GM20431 (cell line): Measurements from ENCODE around the gene KRTAP24-1.

Source experiments
- in situ Hi-C: fragments of 300-500 bp; cut with MseI, MboI; formaldehyde crosslinking; loops from one replicate; pipeline ENCODE4 v1.15.0; 2020; ENCODE audit warnings: low sequenced_read_pairs; ENCODE audit not compliant: unreplicated experiment

The KRTAP24-1 gene, protein sequence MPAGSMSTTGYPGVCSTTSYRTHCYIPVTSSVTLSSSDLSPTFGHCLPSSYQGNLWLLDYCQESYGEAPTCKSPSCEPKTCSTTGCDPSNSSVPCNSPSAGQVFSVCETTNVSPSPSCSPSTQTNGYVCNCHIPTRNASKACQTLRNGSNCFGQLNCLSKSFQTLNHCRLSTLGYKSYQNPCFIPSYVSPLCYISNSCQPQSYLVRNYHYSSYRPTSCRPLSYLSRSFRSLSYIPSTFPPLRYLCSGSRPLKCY

DNA sequence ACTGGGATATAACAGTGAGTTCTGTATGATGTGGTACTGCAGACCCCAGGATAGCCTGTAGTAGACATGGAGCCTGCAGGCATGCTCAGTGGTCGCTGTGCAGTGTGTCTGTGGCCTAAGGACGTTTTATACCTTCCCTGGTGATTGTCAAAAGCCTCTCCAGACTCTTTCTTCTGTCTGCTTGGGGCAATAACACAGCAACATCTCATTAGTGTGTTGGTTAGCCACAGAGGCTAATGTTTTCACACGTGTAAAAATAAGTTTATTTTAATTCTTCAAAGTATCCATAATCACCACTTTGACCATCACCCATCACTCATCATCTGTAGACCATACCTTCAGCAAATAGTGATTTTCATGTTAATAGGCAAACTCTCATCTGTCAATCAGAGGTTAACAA lies at the start of gene KRTAP24-1:
Gene KRTAP24-1, minus strand, starts transcription at position 101 of the 400 bp plus-strand sequence. Its CDS starts 18 bp downstream, at position 83.
- in situ Hi-C loops, result no loop called here

DNA sequence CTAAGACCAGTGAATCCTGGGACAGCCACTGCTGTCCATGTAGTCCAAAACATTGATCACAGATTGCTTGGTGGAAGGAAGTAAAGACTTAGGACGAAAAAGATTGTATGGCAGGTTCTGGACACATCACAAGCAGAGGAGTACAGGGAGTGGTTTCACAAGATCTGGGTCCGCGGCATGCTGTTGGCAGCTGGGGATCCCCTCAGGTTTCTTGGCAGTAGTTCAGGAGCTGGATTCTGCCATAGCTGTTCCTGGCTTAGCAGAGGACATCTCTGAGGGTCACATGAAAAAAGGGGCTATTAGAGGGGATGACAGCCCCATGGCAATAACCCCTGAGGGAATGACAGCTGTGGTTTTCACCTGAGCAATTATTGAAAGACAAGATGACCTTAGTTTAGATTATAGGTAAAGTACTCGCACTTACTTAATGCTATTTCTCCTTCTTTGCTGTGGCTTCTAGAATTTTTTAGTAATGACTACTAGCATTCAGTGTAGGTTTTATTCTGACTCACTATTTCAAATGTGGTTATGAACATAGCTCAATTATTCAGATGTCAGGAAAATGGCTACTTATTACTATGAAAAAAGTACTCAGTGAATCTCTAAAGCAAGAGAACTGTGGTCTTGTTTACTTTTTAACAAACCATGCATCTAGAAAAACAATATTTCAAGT lies 46.6 kb upstream of the KRTAP24-1 start:
- in situ Hi-C loops, result loop anchor here (25.0 kb wide), 1 partner anchor 758 kb away; no protein-coding TSS in a partner anchor

DNA sequence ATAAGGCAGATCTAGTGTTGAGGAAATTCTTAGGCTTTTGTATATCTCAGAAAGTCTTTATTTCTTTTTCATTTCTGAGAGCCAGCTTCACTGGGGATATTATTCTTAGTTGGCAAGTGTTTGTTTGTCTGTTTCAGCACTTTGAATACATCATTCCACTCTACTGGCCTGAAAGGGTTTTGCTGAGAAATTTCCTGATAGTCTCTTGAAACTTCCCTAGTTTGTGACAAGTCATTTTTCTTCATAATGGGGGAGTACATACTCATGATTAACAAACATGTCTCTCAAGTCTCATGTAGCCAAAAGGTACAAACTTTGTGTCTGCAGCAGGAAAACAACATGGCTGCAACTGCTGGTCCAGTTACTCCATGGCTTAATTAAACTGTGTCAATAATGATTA lies 43.6 kb upstream of the KRTAP24-1 start:
- in situ Hi-C loops, result loop anchor here (25.0 kb wide), 1 partner anchor 761 kb away; no protein-coding TSS in a partner anchor

DNA sequence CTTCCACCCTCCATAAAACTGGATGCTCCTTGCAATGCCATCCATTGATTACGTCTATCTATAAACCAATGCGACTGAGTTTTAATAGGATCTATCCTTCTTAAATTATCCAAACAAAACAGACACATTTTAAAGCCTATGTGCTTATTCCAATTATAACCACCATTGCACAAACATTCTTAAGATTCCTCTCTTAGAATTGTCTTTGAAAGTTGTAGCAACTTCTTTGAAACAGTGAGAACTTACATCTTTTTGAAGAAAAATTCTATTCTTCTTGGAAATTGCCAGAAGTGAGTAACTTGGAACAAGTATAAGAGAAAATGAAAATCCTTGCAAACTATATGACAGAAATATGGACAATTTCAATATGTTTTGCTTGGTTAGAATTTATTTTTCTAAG lies 37.5 kb upstream of the KRTAP24-1 start, which contains the start of gene KRTAP26-1:
Gene KRTAP26-1, minus strand, starts transcription at position 101 of the 400 bp plus-strand sequence. CDS start 280 bp downstream, outside the sequence.
- in situ Hi-C loops, result no loop called here

DNA sequence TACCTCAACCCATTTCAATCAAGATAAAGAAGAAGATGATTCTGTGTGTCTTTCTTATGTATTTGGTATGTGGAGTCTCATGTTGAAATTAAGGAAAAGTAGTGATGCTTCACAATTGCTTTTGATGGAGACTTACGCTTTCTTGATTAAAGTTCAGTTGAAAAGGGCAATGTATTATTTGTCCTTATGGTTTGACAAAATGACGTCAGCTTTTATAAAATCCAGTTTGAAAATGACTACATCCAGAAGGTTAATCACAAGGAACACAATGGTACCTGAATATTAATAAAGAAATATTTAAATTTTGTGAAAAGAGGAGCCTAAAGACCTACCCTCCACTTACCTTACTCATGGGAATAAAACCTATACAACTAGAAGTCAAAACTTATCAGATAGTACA lies 33.0 kb upstream of the KRTAP24-1 start:
- in situ Hi-C loops, result no loop called here

DNA sequence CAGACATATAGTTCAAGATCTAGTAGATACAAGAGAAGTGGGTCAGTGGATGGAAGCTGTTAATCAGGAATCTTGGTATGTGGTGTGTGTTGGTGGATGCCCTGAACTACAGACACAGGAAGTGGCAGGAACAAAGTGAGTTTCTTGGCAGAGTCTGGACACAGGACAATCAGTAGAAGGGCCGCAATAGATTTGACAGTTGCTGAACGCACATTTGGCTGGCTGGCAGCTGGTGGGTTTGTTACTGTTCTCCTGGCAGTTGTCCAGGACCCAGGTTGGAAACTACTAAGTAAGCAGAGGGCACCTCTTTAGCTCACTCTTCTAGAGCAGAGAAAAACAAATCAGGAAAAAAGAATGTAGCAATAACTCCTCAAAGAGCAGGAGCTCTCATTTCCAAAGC lies 24.1 kb upstream of the KRTAP24-1 start:
- in situ Hi-C loops, result no loop called here

DNA sequence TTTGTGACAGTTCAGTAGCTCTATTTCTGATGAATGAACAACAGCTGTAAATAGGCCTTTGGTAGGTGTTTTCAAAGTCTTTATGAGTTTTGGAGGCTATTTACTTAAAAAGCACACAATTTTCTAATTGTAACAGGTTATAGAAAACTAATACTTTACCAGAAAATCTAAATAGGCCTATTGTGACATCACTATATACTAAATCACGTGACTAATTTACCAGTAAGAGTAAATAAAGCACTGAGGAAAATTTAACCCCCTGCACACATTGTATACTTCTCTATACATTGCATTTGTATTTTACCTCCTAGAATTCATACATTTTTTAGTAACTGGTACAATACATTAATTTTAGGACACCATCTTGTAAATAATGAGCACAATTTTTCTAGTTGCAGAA lies 22.4 kb upstream of the KRTAP24-1 start:
- in situ Hi-C loops, result no loop called here

DNA sequence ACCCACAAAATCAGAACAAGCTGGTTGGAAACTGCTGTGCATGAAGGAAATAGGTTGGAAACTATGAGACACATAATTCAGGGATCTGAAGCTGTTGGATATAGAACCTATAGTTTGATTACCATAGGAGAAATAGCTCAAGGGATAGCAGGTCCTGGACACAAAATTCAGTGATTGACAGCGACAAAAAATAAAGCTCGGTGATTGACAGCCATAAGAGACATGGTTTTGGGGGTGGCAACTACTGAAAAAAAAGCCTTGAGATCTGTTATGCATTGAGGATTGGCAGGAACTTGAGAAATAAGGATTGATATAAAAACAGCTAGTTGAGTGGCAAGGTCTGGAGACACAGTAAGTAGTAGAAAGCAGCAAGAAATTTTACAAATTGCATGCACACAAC lies 6.5 kb upstream of the KRTAP24-1 start, which contains the start of gene KRTAP25-1:
Gene KRTAP25-1, minus strand, starts transcription at position 300 of the 400 bp plus-strand sequence. Its CDS starts 24 bp downstream, at position 276.
- in situ Hi-C loops, result no loop called here

DNA sequence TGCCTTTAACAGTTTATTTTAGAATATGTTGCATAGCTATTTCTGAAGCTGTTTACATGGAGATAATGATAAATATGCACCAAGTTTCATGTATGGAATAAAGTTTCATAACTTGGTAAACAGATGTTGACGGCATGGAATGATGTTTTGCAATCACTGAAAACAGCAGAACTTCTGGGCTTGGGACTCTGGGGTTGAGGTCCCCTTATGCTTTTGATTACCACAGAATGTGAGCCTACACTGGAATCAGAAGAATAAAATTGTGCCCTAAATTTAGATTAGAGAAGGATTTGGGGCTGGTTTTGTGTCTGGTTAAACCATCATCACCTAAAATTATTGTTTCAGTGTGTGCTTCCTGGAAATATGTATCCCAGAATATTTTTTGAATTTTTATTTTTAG lies 11.1 kb downstream of the KRTAP24-1 start:
- in situ Hi-C loops, result no loop called here

DNA sequence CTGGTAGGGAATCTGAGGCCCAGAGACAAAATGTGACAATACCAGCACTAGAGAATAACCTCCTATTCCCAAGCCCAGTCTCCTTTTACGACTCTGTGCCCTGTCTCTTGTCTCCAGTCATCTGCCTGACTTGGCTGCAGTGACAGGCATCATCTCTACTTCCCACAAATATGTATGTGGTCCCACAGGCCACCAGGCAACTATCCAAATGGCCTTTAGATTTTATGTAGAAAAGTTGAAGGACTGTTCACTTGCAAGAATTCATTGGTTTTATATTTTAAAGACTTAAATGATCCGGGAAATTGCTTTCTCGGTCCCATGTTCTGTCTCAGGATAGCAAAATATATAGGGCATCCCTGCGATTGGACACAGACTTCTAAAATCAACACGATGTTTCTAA lies 11.6 kb downstream of the KRTAP24-1 start:
- in situ Hi-C loops, result no loop called here

DNA sequence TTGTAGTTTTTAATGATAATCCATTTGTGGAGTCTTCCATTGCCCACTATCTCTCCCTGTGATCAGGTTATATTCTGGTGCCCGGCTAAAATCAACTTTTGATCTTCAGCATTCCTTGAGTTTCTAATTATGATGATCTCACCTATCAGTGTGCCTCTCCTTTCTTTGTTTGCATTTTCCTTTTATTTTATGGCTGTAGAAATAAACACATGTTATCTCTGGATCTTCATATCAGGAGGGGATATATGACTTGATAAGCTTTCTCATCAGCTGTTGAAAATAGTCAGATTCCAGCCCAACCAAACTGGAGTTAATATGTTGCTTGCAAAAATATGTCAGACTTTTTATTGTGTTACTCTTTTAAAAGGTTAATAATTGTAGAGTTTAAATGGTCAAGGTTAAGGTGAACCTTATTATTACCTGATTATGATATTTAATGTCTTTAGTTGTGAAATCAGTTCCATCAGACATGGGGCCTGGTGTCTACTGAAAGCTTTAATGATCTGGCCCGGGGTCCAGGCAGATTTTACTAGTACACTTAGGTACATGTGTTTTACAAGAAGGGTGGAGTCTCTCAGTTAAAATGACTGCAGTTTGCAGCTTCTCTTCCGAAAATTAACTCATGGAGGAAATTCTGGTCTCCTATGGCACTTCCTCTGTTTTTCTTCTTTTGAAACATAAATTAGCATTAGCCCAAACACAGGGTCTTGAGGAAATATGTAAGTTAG lies 12.8 kb downstream of the KRTAP24-1 start:
- in situ Hi-C loops, result no loop called here

DNA sequence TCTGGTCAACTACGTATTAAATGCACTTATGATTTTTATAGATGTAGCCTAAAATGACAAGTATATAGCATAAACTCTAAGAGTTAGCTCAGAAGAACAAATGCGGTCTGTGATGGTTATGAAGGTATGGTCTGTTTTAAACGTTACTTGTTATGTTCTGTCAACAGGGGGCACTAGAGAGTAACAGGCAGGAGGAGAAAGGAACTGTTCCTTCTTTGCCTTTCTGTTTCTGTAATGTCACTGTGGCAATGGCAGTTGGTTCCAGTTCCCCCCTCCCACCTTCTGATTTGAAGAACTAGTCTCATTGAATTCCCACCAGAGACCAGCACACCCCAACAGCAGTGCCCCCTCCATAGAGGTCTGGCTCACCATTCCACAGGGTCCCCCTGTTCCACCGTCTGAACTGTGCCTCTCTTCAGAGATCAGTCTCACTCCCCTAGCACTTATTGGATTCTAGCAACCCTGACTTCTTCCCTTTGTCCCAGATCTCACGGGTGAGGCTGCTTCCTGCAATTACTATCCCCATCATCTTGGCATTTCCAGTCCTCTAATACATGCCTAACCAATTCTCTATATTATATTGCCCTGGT lies 14.0 kb downstream of the KRTAP24-1 start:
- in situ Hi-C loops, result no loop called here

DNA sequence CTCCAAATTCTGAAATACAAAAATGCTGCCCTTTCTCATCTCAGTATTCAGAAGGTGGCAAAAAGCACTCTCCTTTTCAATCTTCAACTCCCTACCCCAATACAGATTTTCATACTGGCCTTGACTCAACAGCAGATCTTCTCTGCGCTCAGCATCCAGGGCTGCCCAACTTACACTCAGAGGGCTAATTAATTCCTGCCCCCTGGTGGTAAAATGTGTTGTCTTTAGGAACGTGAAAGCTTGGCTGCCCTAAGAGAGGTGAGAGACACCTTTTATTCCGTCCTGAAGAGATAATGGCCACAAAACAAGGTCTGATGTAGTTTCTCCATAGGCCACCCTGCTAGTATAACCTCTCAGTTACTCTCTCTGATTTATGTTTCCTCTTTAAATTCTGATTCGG lies 25.0 kb downstream of the KRTAP24-1 start:
- in situ Hi-C loops, result no loop called here

DNA sequence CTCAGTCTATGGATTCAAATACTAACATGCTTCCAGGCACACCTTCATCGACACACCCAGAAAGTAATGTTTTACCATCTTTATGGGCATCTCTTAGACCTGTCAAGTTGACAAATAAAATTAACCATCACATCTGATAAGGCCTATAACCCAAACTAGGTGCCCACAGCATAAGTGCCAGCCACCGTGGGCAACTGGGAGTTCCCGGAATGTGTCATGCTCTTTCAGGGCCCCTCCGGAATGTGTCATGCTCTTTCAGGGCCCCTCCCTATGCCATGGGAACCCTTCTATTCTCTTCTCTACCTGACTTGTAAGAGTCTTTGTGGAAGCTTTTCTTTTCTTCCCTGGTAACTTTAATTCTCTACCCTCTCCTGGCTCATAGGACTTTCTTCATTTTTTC lies 26.6 kb downstream of the KRTAP24-1 start:
- in situ Hi-C loops, result no loop called here

DNA sequence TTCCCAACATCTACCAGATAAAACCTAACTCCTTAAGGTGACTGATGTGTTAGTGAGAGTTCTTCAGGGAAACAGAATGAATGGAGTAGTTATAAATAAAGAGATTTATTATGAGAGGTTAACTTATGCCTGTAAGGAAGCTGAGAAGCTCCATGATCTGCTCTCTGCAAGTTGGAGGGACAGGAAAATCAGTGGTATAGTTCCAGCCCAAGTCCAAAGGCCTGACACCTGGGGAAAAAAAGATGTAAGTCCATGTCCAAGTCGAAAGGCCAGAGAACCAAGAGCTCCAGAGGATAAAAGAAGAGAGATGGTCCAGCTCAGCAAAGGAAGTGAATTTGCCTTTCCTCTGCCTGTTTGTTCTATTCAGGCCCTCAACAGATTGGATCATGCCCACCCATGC lies 27.1 kb downstream of the KRTAP24-1 start:
- in situ Hi-C loops, result no loop called here

DNA sequence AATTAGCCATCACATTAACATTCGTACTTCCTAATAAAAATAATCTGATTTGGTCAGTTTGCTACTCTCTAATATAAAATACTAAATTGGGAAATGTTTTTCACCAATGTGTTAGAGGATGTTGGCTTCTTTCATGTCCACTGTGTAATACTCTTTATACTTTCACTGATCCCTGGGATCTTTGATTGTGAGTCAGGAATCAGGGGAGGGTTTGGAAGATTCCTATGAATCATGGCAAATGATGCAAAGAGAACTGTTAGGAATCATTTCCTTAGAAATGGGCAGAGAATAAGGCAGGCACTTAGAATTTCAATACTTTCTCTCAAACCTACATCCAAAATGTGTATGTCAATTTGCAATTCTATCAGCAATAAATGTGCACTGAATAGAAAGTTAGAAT lies 31.0 kb downstream of the KRTAP24-1 start:
- in situ Hi-C loops, result no loop called here

DNA sequence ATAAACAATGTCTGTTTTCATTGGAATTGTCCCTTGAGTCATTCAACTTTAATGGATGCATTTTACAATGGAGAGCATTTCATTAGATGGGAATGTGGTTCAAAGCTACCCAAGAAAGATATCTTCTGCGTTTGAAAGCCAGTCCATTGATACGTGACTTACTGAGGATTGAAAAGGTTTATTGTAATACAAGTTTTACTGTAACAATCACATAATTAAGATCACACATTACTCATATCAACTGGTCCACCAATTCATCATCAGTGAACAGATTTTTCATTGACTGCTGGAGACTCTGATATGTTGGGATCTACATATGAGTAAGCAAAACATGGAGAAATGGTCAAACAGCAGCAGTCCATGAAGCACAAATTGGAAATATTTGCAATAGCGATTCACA lies 32.8 kb downstream of the KRTAP24-1 start:
- in situ Hi-C loops, result no loop called here

DNA sequence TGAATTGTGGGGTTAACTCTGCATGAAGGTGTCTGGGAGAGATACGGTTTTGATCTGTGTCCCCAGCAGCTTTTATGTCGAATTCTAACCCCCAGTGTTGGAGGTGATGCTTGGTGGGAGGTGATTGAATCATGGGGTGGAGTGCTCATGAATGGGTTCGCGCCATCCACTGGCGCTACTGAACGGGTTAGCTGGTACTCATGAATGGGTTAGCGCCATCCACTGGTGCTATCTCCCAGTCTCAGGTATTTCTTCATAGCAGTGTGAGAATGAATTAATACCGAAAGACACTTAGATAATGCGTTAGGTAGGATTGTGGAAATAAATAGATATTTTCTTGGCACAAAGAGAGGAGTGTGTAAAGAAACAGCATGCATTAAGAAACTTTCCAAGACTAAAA lies 33.9 kb downstream of the KRTAP24-1 start:
- in situ Hi-C loops, result no loop called here

DNA sequence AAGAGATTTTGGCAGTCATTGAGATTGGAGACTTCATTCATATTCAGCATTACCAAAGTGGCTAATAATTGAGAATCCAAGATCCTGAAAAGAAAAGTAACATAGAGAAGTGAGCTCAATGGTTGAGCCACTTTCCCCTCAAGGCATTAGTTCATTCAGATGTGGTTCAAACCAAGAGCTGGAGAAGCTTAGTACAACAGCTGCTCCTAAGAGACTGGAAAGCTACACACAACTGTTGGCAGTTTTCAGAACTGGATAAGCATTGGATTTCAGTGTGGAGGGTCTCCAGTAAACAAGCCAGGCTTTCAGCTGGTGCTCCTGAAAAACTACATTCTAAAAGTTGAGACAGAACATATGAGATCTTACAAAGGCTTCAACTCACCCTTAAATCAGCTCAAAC lies 37.7 kb downstream of the KRTAP24-1 start:
- in situ Hi-C loops, result no loop called here

DNA sequence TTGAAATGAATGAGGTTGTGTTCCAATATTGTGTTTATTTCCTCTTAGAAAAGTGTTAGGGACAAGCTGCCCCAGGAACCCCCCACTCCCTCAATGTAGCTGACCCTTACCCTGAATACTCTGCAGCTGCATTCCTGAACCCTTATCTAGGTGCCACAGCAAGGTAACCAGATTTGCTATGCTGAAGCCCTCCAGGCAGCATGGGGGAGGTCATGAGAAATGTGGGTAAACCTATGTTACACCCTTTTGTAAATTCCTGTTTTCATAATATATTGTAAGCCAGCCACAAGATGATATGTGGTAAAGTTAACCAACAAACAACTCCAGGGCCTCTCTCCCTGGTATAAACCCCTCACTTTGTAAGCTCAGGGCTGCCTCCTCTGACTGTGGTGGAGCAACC lies 39.1 kb downstream of the KRTAP24-1 start:
- in situ Hi-C loops, result no loop called here
